DND-41 (cell line): ENCODE data around the gene GPR18.

ENCODE experiments used
- CTCF ChIP-seq: IDR thresholded peaks from 2 replicates; pipeline ENCODE4 v1.5.1; 2012; ENCODE audit warnings: borderline replicate concordance, low read length, moderate library complexity, mild to moderate bottlenecking; ENCODE audit not compliant: poor library complexity, severe bottlenecking; ENCODE audit errors: extremely low read depth
- EZH2 ChIP-seq: IDR thresholded peaks from 3 replicates; pipeline ENCODE4 v1.6.1; 2012; ENCODE audit warnings: borderline replicate concordance, low read depth, mild to moderate bottlenecking, moderate library complexity, low read length, inconsistent platforms; ENCODE audit not compliant: severe bottlenecking

- TF ChIP-seq CTCF (no peak), EZH2 (no peak)
Measured at GRCh38 chr13:99205621-99206220, 52.5 kb downstream of the GPR18 start.
